HepG2 (cell line): Measurements from ENCODE around the gene NDUFS6. TPM values are rescaled to one million over a fixed set of nuclear protein-coding genes. Genes with fewer than 3 reads are reported as not detected.

Experiments
- ATAC-seq: fragments of 200-7000 bp; cut with Tn5 transposase; 3 replicates; pipeline ENCODE4 v1.9.1; 2020; ENCODE audit warnings: mild to moderate bottlenecking, moderate library complexity
- BruUV-seq: library from RNA; stranded (reverse); fragments of 400-500 nt; replicated peaks from 2 replicates; lab custom pipeline; 2021; lab: Mats Ljungman, UMichigan
- CTCF ChIA-PET: fragments of 300-600 bp; formaldehyde crosslinking; extraction: SDS; loops from one replicate; lab custom pipeline; 2021; ENCODE audit warnings: low total read pairs, inconsistent platforms, low intra/inter-chr PET ratio; lab: Yijun Ruan, JAX
- POLR2A ChIA-PET: fragments of 350-600 bp; sonication (Branson Sonifier 250); formaldehyde crosslinking; loops from one replicate; lab custom pipeline; 2020; ENCODE audit warnings: antibody characterized with exemption, inconsistent platforms; lab: Yijun Ruan, JAX
- DNase-seq: peaks from one replicate; pipeline ENCODE4 v3.0.0-alpha.2; 2015; ENCODE audit warnings: low spot score
- FAIRE-seq: peaks from 3 replicates; lab custom pipeline; 2011; peaks lifted over from hg19 to GRCh38; lab: Jason Lieb, UNC
- H2AFZ ChIP-seq: one replicate; pipeline ENCODE4 v1.6.1; 2011; ENCODE audit warnings: low read length, inconsistent platforms
- H3K27ac ChIP-seq: fragments of 300-600 bp; 3 replicates; pipeline ENCODE4 v1.8.0; 2011; ENCODE audit warnings: mixed run types, mild to moderate bottlenecking, mixed read lengths, low read length, inconsistent platforms; ENCODE audit not compliant: insufficient read depth; ENCODE audit errors: extremely low read length
- H3K27me3 ChIP-seq, 2 experiments: fragments of 200-600 bp in 1 of 2; 2 replicates in 1 of 2; 3 replicates in 1 of 2; pipeline versions ENCODE4 v1.6.0 to v1.8.0; 2011; ENCODE audit warnings: low read length in 2 of 2, mild to moderate bottlenecking in 2 of 2, moderate library complexity in 2 of 2, inconsistent platforms in 1 of 2; ENCODE audit not compliant: insufficient read depth in 2 of 2, control insufficient read depth in 1 of 2
- H3K36me3 ChIP-seq, 2 experiments: fragments of 200-600 bp in 1 of 2; replicated peaks in 1 of 2; 2 replicates in 1 of 2; 3 replicates in 1 of 2; pipeline versions ENCODE4 v1.5.1 to v1.8.0; 2011; ENCODE audit warnings: low read length in 2 of 2, inconsistent platforms in 1 of 2; ENCODE audit not compliant: insufficient read depth in 2 of 2, control insufficient read depth in 1 of 2
- H3K4me1 ChIP-seq: 2 replicates; pipeline ENCODE4 v1.5.1; 2012; ENCODE audit warnings: low read length, inconsistent platforms; ENCODE audit not compliant: insufficient read depth
- H3K4me2 ChIP-seq: 2 replicates; pipeline ENCODE4 v1.6.0; 2011; ENCODE audit warnings: low read depth, low read length, inconsistent platforms
- H3K4me3 ChIP-seq, 3 experiments: fragments of 200-600 bp in 1 of 3; sonication (generic), shearing (Covaris generic) in 1 of 3; replicated peaks in 1 of 3; 2 replicates each; pipeline ENCODE4 v1.5.1; 2011 to 2016; ENCODE audit warnings: low read length in 3 of 3, inconsistent platforms in 2 of 3, low read depth in 2 of 3, mild to moderate bottlenecking in 2 of 3, control low read depth in 1 of 3, mixed read lengths in 1 of 3; ENCODE audit not compliant: insufficient read depth in 1 of 3
- H3K79me2 ChIP-seq: one replicate; pipeline ENCODE4 v1.6.1; 2011; ENCODE audit warnings: low read length, inconsistent platforms; ENCODE audit not compliant: insufficient read depth
- H3K9ac ChIP-seq: 2 replicates; pipeline ENCODE4 v1.6.0; 2011; ENCODE audit warnings: mild to moderate bottlenecking, low read depth, low read length, inconsistent platforms; ENCODE audit not compliant: insufficient read depth
- H3K9me3 ChIP-seq: 2 replicates; pipeline ENCODE4 v1.5.1; 2012; ENCODE audit warnings: mild to moderate bottlenecking, low read length
- H4K20me1 ChIP-seq: 2 replicates; pipeline ENCODE4 v1.6.0; 2011; ENCODE audit warnings: inconsistent platforms, mild to moderate bottlenecking, low read length, moderate library complexity; ENCODE audit not compliant: insufficient read depth
- CHCHD3 ChIP-seq: sonication (generic); formaldehyde crosslinking; IDR thresholded peaks from 2 replicates; pipeline ENCODE4 v1.8.0; 2022; ENCODE audit warnings: mild to moderate bottlenecking, missing genetic modification reagents, moderate library complexity
- EHMT2 ChIP-seq: fragments of 200-600 bp; sonication (generic); IDR thresholded peaks from 2 replicates; pipeline ENCODE4 v1.7.0; 2017; ENCODE audit warnings: antibody characterized with exemption, low read depth, low read length, borderline replicate concordance
- GABPB1 ChIP-seq: IDR thresholded peaks from 2 replicates; pipeline ENCODE4 v1.6.1; 2016; ENCODE audit warnings: mild to moderate bottlenecking, missing genetic modification reagents, moderate library complexity, missing compliant biosample characterization
- ISX ChIP-seq: sonication (generic); formaldehyde crosslinking; conservative IDR thresholded peaks from 2 replicates; pipeline ENCODE4 v1.5.0; 2020; ENCODE audit warnings: missing genetic modification reagents
- MLLT10 ChIP-seq: sonication (generic); formaldehyde crosslinking; IDR thresholded peaks from 2 replicates; pipeline ENCODE4 v1.4.0; 2020; ENCODE audit warnings: missing genetic modification reagents
- NRL ChIP-seq: sonication (generic); formaldehyde crosslinking; IDR thresholded peaks from 2 replicates; pipeline ENCODE4 v1.5.0; 2020; ENCODE audit warnings: missing genetic modification reagents, mild to moderate bottlenecking, moderate library complexity, borderline replicate concordance
- POLR2AphosphoS5 ChIP-seq: IDR thresholded peaks from 2 replicates; pipeline ENCODE4 v1.6.1; 2012; ENCODE audit warnings: low read depth, low read length
- RFX1 ChIP-seq: fragments of 450-650 bp; IDR thresholded peaks from 2 replicates; pipeline ENCODE4 v1.6.1; 2017
- STAG1 ChIP-seq: sonication (generic); formaldehyde crosslinking; IDR thresholded peaks from 2 replicates; pipeline ENCODE4 v1.4.0; 2020; ENCODE audit warnings: missing genetic modification reagents
- ZFP90 ChIP-seq: sonication (generic); formaldehyde crosslinking; IDR thresholded peaks from 2 replicates; pipeline ENCODE4 v1.8.0; 2022; ENCODE audit warnings: missing genetic modification reagents, mild to moderate bottlenecking, inconsistent platforms, borderline replicate concordance
- ZNF331 ChIP-seq: sonication (generic); formaldehyde crosslinking; IDR thresholded peaks from 2 replicates; pipeline ENCODE4 v1.4.0; 2020; ENCODE audit warnings: missing genetic modification reagents
- WGBS: methylation state at CpG from one replicate; pipeline ENCODE4 v1.1.6; 2017; ENCODE audit warnings: low lambda C conversion rate; 5-methylcytosine and 5-hydroxymethylcytosine counted together
- in situ Hi-C: cut with HindIII; loops from 2 replicates; pipeline ENCODE4 v1.10.0; 2017; ENCODE audit warnings: low pct_unique_long_range_greater_than_20kb; ENCODE audit not compliant: extremely low pct_ligation_motif_present
- intact Hi-C: fragments of 100-400 bp; cut with micrococcal nuclease; formaldehyde crosslinking; loops from one replicate; pipeline ENCODE4 v1.10.0; 2022; ENCODE audit not compliant: unreplicated experiment
- polyA plus RNA-seq, 8 experiments: library from polyadenylated mRNA; depleted of rRNA in 3 of 8; stranded (reverse) in 7 of 8; unstranded in 1 of 8; fragments of >200 nt; fragmentation: Illumina TruSeq in 4 of 8; extraction: Trizol in 4 of 8; gene quantifications; 2 replicates each; pipeline versions ENCODE4 v1.2.1 to v1.2.3, GENCODE V29; 2011 to 2016; ENCODE audit warnings: low read depth in 4 of 8, missing spikeins in 1 of 8, mixed read lengths in 1 of 8; ENCODE audit not compliant: insufficient read depth in 1 of 8
- total RNA-seq, 5 experiments: library from RNA; depleted of rRNA; stranded (reverse); fragments of >200 nt; fragmentation: Illumina TruSeq; extraction: Trizol; gene quantifications; 2 replicates each; pipeline ENCODE4 v1.2.3, GENCODE V29; 2016; ENCODE audit warnings: low read depth in 1 of 5
- TF ChIP-seq, protein P1 (sequence below): sonication (generic); formaldehyde crosslinking; IDR thresholded peaks from 2 replicates; pipeline ENCODE4 v1.4.0; 2020; ENCODE audit warnings: missing genetic modification reagents, mild to moderate bottlenecking, borderline replicate concordance
- TF ChIP-seq, protein P2 (sequence below): sonication (generic); formaldehyde crosslinking; IDR thresholded peaks from 2 replicates; pipeline ENCODE4 v1.5.0; 2020; ENCODE audit warnings: missing genetic modification reagents

Gene NDUFS6
- total and polyA plus RNA-seq, 2 of the 13 experiments (the other 11 are each of a cell fraction or from before 2014, with no cell fraction given), result 23.7 to 50.4 TPM

GRCh38 chr5:1784197-1785050 is 16.8 kb upstream of the NDUFS6 start:
- Histone ChIP-seq H3K4me3 (no peak overlapping the region), H3K4me1 (peaks cover 10% of the 10 kb centered on the region; the same call in 1 of the 2 replicates), H3K79me2 (no peaks in the 10 kb centered on the region), H3K36me3 (no peaks in the 10 kb centered on the region), H3K27ac (no peak overlapping the region), H4K20me1 (no peaks in the 10 kb centered on the region), H3K27me3 (peaks cover 17 to 82% of the 10 kb centered on the region in 2 experiments; a peak in 4 of 5 replicates), H3K4me2 (no peak overlapping the region), H3K9me3 (no peaks in the 10 kb centered on the region), H3K9ac (no peak overlapping the region), H2AFZ (no peak overlapping the region)
- no peak for FAIRE-seq
- BruUV-seq, result no TSS peak
- no peak for ATAC-seq
- TF ChIP-seq STAG1, result no peak
- no peak for TF ChIP-seq ZFP90 (CRISPR knock-in tag)
- peak; percentile 96 for TF ChIP-seq ZNF331
- TF ChIP-seq GABPB1, result no peak
- no peak for TF ChIP-seq NRL (CRISPR knock-in tag)
- intact Hi-C loops, result no loop called here
- WGBS, result 12% methylated on average over 10 of the region's 20 CpGs
- CTCF ChIA-PET, result no interaction called here
- no peak for DNase-seq
- in situ Hi-C loops, result no loop called here
- POLR2A ChIA-PET, result no interaction called here

GRCh38 chr5:1785062-1785461 is 16.1 kb upstream of the NDUFS6 start:
- POLR2A ChIA-PET, result no interaction called here
- ATAC-seq, result no peak
- DNase-seq, result no peak
- H3K4me2 ChIP-seq, result no peak overlapping the region
- peaks cover 10% of the 10 kb centered on the region; the same call in 1 of the 2 replicates for H3K4me1 ChIP-seq
- no peaks in the 10 kb centered on the region for H3K36me3 ChIP-seq
- H3K9ac ChIP-seq, result no peak overlapping the region
- BruUV-seq, result no TSS peak
- H2AFZ ChIP-seq, result no peak overlapping the region
- no peak for FAIRE-seq
- H3K79me2 ChIP-seq, result no peaks in the 10 kb centered on the region
- H3K9me3 ChIP-seq, result no peaks in the 10 kb centered on the region
- intact Hi-C loops, result no loop called here
- no peaks in the 10 kb centered on the region for H4K20me1 ChIP-seq
- CTCF ChIA-PET, result no interaction called here
- H3K27me3 ChIP-seq, result peaks cover 14 to 81% of the 10 kb centered on the region in 2 experiments; a peak in 4 of 5 replicates
- in situ Hi-C loops, result no loop called here
- H3K27ac ChIP-seq, result no peak overlapping the region
- WGBS, result 9% methylated on average over 8 of the region's 8 CpGs
- H3K4me3 ChIP-seq, result no peak overlapping the region
- no peak for TF ChIP-seq ISX
- TF ChIP-seq POLR2AphosphoS5, result no peak
- no peak for TF ChIP-seq RFX1
- TF ChIP-seq, protein P1, sequence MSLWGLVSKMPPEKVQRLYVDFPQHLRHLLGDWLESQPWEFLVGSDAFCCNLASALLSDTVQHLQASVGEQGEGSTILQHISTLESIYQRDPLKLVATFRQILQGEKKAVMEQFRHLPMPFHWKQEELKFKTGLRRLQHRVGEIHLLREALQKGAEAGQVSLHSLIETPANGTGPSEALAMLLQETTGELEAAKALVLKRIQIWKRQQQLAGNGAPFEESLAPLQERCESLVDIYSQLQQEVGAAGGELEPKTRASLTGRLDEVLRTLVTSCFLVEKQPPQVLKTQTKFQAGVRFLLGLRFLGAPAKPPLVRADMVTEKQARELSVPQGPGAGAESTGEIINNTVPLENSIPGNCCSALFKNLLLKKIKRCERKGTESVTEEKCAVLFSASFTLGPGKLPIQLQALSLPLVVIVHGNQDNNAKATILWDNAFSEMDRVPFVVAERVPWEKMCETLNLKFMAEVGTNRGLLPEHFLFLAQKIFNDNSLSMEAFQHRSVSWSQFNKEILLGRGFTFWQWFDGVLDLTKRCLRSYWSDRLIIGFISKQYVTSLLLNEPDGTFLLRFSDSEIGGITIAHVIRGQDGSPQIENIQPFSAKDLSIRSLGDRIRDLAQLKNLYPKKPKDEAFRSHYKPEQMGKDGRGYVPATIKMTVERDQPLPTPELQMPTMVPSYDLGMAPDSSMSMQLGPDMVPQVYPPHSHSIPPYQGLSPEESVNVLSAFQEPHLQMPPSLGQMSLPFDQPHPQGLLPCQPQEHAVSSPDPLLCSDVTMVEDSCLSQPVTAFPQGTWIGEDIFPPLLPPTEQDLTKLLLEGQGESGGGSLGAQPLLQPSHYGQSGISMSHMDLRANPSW (CRISPR knock-in tag), result no peak
- TF ChIP-seq MLLT10 (CRISPR knock-in tag), result no peak
- TF ChIP-seq, protein P2, sequence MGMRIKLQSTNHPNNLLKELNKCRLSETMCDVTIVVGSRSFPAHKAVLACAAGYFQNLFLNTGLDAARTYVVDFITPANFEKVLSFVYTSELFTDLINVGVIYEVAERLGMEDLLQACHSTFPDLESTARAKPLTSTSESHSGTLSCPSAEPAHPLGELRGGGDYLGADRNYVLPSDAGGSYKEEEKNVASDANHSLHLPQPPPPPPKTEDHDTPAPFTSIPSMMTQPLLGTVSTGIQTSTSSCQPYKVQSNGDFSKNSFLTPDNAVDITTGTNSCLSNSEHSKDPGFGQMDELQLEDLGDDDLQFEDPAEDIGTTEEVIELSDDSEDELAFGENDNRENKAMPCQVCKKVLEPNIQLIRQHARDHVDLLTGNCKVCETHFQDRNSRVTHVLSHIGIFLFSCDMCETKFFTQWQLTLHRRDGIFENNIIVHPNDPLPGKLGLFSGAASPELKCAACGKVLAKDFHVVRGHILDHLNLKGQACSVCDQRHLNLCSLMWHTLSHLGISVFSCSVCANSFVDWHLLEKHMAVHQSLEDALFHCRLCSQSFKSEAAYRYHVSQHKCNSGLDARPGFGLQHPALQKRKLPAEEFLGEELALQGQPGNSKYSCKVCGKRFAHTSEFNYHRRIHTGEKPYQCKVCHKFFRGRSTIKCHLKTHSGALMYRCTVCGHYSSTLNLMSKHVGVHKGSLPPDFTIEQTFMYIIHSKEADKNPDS, result no peak
- no peak for TF ChIP-seq EHMT2
- TF ChIP-seq CHCHD3, result no peak
